NCI-H2171 treated with DMSO at 0.1 percent for 48 hours (cell line): ENCODE data around the gene SH2B2.
"Not testable (repeated sequence)": the region's sequence is repeated elsewhere in the genome, so short reads cannot be mapped to it uniquely, and the experiment has no call there.

Experiments used
- DNase-seq: peaks from one replicate; lab custom pipeline; 2025; lab: John Stamatoyannopoulos, UW

Gene SH2B2

DNA sequence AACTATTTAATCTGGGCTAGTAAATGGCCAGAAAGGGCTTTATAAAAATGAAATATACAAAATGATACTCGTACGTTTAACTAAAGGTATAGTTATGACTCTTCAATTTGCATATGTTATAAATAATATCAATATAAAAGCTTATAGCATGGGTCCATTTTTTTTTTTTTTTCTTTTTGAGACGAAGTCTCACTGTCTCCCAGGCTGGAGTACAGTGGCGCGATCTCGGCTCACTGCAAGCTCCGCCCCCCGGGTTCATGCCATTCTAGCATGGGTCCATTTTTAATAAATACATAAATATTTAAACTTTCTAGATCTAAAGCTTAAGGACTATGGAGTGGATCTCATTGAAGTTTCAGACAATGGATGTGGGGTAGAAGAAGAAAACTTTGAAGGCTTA, 50.3 kb downstream of the SH2B2 start:
- DNase-seq = not testable (repeated sequence)

GRCh38 chr7:102337420-102337819, 50.8 kb downstream of the SH2B2 start:
- DNase-seq = not testable (repeated sequence)

DNA sequence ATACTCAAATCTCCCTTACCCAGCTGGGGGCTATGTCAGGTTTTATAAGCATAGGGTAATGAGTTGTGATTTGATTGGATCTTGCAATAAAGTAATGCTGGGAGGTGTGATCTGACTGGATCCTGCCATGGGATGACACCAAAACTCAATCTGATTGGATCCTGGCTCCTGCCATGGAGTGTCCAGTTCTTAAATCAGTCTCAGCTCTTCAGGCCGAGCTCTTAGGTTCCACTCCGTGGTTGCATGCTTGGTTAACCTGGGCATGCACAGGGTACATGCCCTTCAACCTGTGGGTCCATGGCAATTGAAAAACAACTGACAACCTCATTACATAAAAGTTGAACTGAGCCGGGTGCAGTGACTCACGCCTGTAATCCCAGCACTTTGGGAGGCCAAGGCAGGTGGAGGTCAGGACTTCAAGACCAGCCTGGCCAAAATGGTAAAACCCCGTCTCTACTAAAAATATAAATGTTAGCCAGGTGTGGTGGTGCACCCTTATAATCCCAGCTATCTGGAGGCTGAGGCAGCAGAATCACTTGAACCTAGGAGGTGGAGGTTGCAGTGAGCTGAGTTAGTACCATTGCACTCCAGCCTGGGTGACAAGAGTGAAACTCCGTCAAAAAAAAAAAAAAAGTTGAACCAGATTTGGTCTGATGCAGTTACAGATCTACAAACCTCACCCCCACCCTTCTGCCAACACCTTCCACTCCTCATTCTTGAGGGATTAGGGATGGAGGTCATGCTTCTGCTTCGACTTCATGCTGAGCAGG, 54.1 kb downstream of the SH2B2 start:
- not testable (repeated sequence) for DNase-seq

- DNase-seq = not testable (repeated sequence)
Measured at GRCh38 chr7:102346983-102347382, 60.3 kb downstream of the SH2B2 start.

- DNase-seq = not testable (repeated sequence)
Measured at GRCh38 chr7:102356344-102356743, 69.7 kb downstream of the SH2B2 start, which contains the start of gene SPDYE6. Gene SPDYE6, minus strand, starts transcription at chr7:102356444. Its CDS starts 421 bp downstream, at chr7:102356023.

DNA sequence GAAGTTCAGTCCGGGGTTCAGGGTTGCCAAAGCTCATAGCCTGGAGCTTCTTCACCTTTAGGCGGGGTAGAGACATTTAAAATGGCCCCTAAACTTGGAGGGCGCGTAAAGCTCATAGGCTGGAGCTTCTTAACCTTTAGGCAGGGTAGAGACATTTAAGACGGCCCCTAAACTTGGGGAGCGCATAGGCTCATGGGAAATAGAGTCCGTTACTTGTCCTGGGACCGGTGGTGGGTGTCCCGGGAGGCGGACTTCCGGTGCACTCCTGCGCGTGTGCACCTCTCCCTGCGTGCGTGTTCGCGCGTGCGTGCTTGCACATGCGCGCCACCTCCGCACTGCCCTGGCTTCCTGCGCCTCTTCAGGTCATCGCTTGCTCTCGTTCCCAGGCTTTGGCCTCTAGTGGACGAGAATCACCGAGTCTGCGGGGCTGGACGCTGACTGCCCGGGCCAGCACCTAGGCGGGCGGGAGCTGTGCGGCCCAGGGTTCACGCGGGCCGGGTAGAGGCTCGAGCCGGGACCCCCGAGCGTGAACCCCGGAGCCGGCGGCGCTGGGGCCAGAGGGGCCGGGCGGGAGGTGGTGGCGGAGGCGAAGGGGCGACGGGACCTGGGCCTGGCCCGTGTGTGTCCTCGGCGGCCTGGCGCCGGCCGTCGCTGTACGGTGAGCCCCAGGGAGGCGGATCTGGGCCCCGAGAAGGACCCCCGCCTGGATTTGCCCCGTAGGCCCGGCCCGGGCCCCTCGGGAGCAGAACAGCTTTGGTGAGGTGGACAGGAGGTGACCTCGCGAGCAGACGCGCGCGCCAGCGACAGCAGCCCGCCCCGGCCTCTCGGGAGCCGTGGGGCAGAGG, 77.1 kb downstream of the SH2B2 start:
- DNase-seq = peak; percentile 98

DNA sequence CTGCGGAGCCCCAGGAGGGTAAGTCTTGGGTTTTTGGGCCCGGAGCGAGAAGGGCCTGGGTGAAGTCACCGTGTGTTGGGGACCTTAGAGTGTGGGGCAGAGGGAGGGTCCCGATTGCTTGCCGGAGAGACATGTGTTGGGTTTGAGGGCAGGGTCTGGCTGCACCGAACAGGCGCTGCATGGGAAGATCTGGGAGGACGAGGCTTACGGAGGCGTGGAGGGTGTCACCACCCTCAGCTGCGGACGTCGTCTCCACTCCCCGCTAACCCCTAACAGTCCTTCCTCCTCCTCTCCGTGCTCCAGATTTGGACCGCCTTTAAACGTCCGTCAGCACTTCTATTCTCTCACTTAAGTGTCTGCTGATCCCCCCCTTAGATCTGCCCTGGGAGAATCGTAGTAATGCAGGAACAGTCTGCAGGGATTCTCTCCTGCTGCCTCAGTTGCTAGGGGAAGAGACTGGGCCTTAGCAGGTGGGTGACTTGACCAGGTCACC, 77.8 kb downstream of the SH2B2 start:
- DNase-seq = not testable (repeated sequence)

GRCh38 chr7:102365390-102365789, 78.7 kb downstream of the SH2B2 start:
- not testable (repeated sequence) for DNase-seq

DNA sequence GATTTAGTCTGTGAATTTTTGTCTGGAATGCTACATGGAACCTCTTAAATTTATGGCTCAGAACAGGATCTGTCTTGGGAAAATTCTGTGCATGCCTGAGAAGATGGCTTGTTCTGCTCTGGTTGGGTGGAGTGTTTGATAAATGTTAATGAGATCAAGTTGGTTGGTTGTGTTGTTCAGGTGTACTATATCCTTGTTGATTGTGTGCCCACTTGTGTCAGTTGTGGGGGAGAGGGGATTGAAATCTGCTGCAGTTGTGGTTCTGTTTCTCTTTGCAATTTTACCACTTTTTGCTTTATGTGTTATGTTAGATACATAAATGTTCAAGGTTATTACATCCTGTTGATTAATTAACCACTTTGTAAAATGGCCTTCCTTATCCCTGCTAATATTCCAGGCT, 83.4 kb downstream of the SH2B2 start:
- DNase-seq = not testable (repeated sequence)
